Endodermal cell (in vitro differentiated cells): ENCODE measurements around the gene SPNS2. TPM values are rescaled to one million over a fixed set of nuclear protein-coding genes. Genes with fewer than 3 reads are reported as not detected.
A peak's percentile ranks its signal among the peaks of the same experiment; 100 is the strongest.

Experiments used
- DNase-seq: peaks from one replicate; pipeline ENCODE4 v3.0.0-alpha.2; 2017
- H3K27ac ChIP-seq: 2 replicates; pipeline ENCODE4 v1.5.1; 2013; ENCODE audit warnings: mild to moderate bottlenecking, low read depth, low read length, moderate library complexity
- H3K27me3 ChIP-seq: 2 replicates; pipeline ENCODE4 v1.6.1; 2013; ENCODE audit warnings: mild to moderate bottlenecking, low read length, moderate library complexity; ENCODE audit not compliant: insufficient read depth, control insufficient read depth, poor library complexity, severe bottlenecking
- H3K36me3 ChIP-seq: 2 replicates; pipeline ENCODE4 v1.7.0; 2013; ENCODE audit warnings: mild to moderate bottlenecking, low read length, moderate library complexity; ENCODE audit not compliant: control insufficient read depth, insufficient read depth
- H3K4me1 ChIP-seq: one replicate; pipeline ENCODE4 v1.7.0; 2013; ENCODE audit warnings: low read length; ENCODE audit not compliant: control insufficient read depth, insufficient read depth
- H3K4me3 ChIP-seq: 2 replicates; pipeline ENCODE4 v1.5.1; 2013; ENCODE audit warnings: mild to moderate bottlenecking, low read length, moderate library complexity
- H3K9ac ChIP-seq: 2 replicates; pipeline ENCODE4 v1.6.1; 2013; ENCODE audit warnings: mild to moderate bottlenecking, low read length, moderate library complexity; ENCODE audit not compliant: poor library complexity, severe bottlenecking; ENCODE audit errors: extremely low read depth
- H3K9me3 ChIP-seq: 2 replicates; pipeline ENCODE4 v1.6.1; 2013; ENCODE audit warnings: mild to moderate bottlenecking, low read length, moderate library complexity; ENCODE audit not compliant: control insufficient read depth
- H3K27ac Mint-ChIP-seq: 2 replicates; pipeline ENCODE4 v1.8.0; 2020; ENCODE audit warnings: mixed read lengths
- H3K27me3 Mint-ChIP-seq: 2 replicates; pipeline ENCODE4 v1.8.0; 2021; ENCODE audit warnings: mild to moderate bottlenecking, mixed read lengths; ENCODE audit not compliant: insufficient read depth
- H3K36me3 Mint-ChIP-seq: 2 replicates; pipeline ENCODE4 v1.8.0; 2020; ENCODE audit warnings: low read depth, mixed read lengths
- H3K4me1 Mint-ChIP-seq: 2 replicates; pipeline ENCODE4 v1.8.0; 2020; ENCODE audit warnings: mixed read lengths
- H3K4me3 Mint-ChIP-seq: 2 replicates; pipeline ENCODE4 v1.8.0; 2020; ENCODE audit warnings: mild to moderate bottlenecking, moderate library complexity, mixed read lengths
- H3K9me3 Mint-ChIP-seq: 2 replicates; pipeline ENCODE4 v1.8.0; 2020; ENCODE audit warnings: mild to moderate bottlenecking, mixed read lengths
- CTCF ChIP-seq: fragments of 200-600 bp; sonication (generic); conservative IDR thresholded peaks from 2 replicates; pipeline ENCODE4 v1.5.0; 2021; ENCODE audit warnings: antibody characterized with exemption, mild to moderate bottlenecking
- WGBS, 2 experiments: methylation state at CpG; one replicate each; pipeline versions ENCODE4 v1.1.5 to v1.1.7; 2013; ENCODE audit warnings: missing lambda C conversion rate in 2 of 2, mixed read lengths in 1 of 2; ENCODE audit not compliant: insufficient coverage in 1 of 2, insufficient read length in 1 of 2; 5-methylcytosine and 5-hydroxymethylcytosine counted together
- total RNA-seq, 2 donors: library from RNA; stranded (reverse); fragmentation: NEBNext Ultra II Directional in 1 of 2; extraction: Animal tissue kit (Norgen Biotek cat#: 25700) in 1 of 2; gene quantifications; 2 replicates in 1 of 2; 3 replicates in 1 of 2; pipeline ENCODE4 v1.2.1, GENCODE V29; 2021

The SPNS2 gene
- total RNA-seq, 2 donors from 2014 or later = 0.09 TPM; not detected in 1

GRCh38 chr17:4529533-4530152 lies 31.0 kb downstream of the SPNS2 start:
- Mint-ChIP-seq H3K27ac (no peak overlapping the region), H3K4me1 (peaks cover 13% of the 10 kb centered on the region), H3K27me3 (peaks cover 78% of the 10 kb centered on the region), H3K9me3 (no peaks in the 10 kb centered on the region), H3K4me3 (no peak overlapping the region), H3K36me3 (no peaks in the 10 kb centered on the region)
- no peak for TF ChIP-seq CTCF
- Histone ChIP-seq H3K9me3 (no peaks in the 10 kb centered on the region), H3K27me3 (no peaks in the 10 kb centered on the region), H3K36me3 (no peaks in the 10 kb centered on the region), H3K9ac (no peak overlapping the region), H3K4me3 (no peak overlapping the region), H3K4me1 (no peaks in the 10 kb centered on the region), H3K27ac (no peak overlapping the region)
- WGBS, 2 experiments = 88 to 95% methylated on average over 6 to 12 of the region's 13 CpGs
- no peak for DNase-seq

GRCh38 chr17:4530799-4531730 lies 32.4 kb downstream of the SPNS2 start:
- no peaks in the 10 kb centered on the region for H3K9me3 ChIP-seq
- no peak overlapping the region for H3K4me3 ChIP-seq
- H3K27ac Mint-ChIP-seq = no peak overlapping the region
- H3K9me3 Mint-ChIP-seq = no peaks in the 10 kb centered on the region
- H3K27me3 ChIP-seq = no peaks in the 10 kb centered on the region
- no peak overlapping the region for H3K4me3 Mint-ChIP-seq
- H3K36me3 Mint-ChIP-seq = no peaks in the 10 kb centered on the region
- peaks cover 70% of the 10 kb centered on the region for H3K27me3 Mint-ChIP-seq
- peaks cover 19% of the 10 kb centered on the region for H3K4me1 Mint-ChIP-seq
- no peak for TF ChIP-seq CTCF
- peak; percentile 69 for DNase-seq
- no peaks in the 10 kb centered on the region for H3K4me1 ChIP-seq
- H3K27ac ChIP-seq = no peak overlapping the region
- no peaks in the 10 kb centered on the region for H3K36me3 ChIP-seq
- WGBS, 2 experiments = 84 to 85% methylated on average over 19 to 30 of the region's 30 CpGs
- H3K9ac ChIP-seq = no peak overlapping the region

- Mint-ChIP-seq H3K9me3 (no peaks in the 10 kb centered on the region), H3K27ac (no peak overlapping the region), H3K36me3 (no peaks in the 10 kb centered on the region), H3K27me3 (peaks cover 59% of the 10 kb centered on the region), H3K4me3 (no peak overlapping the region), H3K4me1 (peaks cover 12% of the 10 kb centered on the region)
- no peak overlapping the region for H3K4me3 ChIP-seq
- H3K9me3 ChIP-seq = no peaks in the 10 kb centered on the region
- WGBS, 2 experiments = 91 to 92% methylated on average over 12 to 17 of the region's 17 CpGs
- no peak overlapping the region for H3K27ac ChIP-seq
- H3K27me3 ChIP-seq = no peaks in the 10 kb centered on the region
- no peak for TF ChIP-seq CTCF
- H3K36me3 ChIP-seq = no peaks in the 10 kb centered on the region
- DNase-seq = peak; percentile 55
- H3K4me1 ChIP-seq = no peaks in the 10 kb centered on the region
- H3K9ac ChIP-seq = no peak overlapping the region
Observed at GRCh38 chr17:4531988-4532736, 33.5 kb downstream of the SPNS2 start.
